Suppressor macrophage treated with lipopolysaccharide for 1 hour (primary cell): ENCODE results near the gene TF.

Experiments
- DNase-seq, 3 donors: peaks; one replicate each; pipeline ENCODE4 v3.0.0-alpha.2; 2020 to 2022

Gene TF

DNA sequence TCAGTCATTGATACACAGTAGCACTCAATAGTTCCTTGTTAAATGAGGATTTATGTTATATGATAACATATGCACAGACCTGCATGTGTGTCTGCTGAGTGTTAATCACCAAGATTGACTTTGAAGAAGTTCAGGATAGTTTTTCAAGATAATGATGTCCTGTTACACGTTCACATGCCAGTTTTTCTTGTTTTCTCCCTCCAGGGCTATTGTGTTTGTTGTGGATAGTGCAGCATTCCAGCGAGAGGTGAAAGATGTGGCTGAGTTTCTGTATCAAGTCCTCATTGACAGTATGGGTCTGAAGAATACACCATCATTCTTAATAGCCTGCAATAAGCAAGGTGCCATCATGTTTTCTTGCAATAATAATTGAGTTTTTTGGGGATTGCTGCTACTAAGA lies 69.2 kb downstream of the TF start:
- no peak for DNase-seq

DNA sequence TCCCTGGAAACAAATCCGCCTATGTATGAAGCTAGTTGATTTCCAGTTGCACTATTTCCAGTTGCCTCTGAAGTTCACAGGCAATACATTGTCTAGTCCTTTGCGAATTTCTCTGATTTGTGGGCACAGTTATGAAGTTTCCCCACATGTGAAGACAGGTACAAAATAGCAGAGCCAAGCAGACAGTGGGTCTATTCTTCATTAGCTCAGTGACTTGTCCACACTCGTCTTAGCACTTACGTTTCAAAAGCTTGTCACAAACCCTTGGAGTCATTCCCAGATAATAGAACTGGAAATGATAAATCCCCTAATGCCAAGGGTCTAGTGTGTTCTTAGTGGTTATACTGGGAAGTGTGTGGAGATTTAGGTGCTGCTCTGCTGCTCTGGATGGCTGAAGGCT lies 73.9 kb downstream of the TF start:
- DNase-seq = no peak

DNA sequence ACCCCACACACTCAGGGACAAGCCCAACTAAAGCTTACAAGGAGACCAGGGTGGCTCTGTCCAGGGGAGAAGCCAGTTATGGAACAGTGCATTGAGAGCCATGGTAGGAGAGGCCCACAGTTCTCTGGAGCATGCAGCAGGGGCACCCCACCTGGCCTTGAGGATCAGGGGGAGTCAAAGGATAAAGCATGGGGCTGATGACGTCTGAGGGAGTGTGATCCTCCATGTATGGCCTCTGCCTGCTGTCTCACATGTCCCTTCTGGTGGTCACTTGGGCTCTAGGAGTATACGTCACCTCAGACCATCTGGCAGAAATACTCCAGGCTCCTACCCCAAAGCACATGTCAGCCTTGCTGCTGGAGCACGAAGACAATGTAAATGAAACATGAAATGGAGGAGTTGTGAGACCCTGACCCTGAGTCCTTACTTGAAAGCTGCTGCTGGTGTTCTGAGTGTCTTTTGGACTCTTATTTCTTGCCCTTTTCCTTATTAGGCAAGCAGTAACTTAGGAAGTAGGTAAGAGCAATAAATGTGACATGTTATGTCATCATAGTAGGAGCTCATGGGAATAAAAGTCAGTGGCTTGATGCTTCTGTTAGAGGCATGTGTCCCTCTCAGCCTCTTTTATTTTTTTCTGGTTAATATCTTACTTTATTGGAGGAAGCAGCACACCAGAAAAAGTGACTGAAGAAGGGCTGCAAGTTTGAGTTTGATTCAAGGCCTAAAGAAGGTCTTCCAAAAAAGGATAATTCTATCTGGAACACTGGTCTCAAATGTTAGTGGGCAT lies 74.9 kb downstream of the TF start:
- DNase-seq = no peak

DNA sequence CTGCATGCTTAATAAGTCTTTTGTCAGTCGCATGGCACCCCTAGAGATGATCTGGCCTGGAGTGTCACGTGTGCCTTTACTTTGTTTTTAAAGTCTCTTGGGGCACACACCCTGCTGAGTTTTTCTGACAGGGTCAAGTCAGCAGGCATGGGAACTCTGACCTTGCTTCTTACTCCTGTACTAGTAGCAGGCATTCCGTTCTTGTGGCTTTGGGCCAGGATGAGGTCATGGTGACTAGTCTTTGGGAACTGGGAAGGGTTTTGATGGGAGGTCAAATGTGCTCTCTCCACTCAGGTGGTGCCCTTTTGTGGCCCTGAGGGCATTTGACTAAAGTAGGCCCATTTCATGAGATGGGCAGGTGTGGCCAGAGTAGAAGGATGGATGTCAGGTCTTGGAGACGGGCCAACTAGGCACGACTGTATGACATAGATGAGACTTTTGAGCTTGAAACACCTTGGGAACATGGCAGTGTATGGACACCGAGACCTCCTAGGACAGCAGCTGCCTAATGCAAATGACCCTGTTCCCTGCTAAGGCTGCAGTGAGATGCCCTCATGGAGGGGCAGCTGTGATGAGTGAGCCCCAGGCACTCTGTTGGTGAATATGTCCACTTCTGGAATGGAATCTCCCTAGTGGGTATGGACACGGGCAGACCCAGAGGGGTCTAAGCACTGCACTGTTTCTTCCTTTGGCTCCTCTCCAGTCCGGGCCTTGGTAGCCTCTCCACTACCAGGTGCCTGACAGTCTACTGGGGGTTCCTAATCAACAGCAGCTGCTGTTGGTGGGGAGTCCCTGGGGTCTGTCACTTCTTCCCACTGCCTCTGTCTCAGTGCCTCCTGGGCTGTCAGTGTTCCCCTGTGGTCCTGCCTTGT lies 75.8 kb downstream of the TF start:
- no peak for DNase-seq

DNA sequence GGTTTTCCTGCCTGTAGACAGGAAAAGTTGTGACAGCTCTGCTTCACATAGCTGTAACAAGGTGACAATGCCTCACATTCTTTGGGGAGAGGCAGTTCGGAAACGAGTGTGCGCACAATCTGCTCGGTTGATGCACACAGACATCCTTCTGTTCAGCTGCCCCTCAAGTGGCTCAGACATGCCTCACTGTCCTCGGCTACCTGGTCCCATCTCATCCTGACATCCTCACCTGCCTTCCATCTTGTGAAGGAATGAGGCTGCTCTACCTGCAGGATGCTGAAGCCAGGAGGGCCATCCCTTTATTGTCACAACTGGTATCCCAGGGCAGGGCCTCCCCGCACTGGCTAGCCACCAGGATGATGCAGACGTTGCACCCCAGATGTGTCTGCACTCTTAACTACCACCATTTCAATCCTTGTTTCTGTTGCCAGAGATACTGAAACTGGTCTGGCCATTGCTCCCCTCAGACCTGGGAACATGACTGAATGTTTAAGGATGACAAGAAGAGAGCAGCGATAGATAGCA lies 78.8 kb downstream of the TF start:
- no peak for DNase-seq

DNA sequence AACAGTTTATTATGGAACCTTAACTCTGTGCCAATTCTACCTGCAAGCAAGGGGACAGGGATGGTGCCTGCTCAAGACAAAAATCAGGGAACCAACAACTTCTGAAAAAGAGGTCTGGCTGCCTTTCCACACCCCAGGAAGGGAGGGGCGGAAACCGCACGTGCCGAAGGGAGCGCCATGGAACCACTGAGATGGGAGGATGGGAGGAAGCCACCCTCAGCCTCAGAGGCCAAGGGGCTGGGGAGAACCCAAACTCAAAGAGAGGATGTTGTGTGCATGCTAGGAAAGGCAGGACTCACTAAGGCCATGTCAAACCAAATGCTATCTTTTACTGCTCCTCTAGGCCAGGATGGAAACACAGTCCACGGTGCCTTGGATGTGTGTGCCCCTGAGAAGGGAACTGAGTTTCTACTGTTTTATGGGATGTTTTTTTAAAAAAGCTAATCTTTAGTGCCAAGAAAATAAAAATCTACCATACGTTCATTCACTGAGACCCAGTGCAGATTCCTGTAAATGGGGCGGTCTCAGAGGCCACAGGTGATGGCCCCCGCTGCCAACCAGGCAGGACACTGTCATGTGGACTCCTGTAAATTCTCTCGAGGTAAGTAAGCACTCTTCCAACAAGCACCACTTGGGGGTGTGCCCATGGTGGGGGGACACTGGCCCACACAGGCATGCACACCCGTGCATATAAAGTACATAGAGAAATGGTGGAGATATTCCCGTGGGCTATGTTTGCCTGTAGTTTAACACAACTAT lies 80.0 kb downstream of the TF start:
- no peak for DNase-seq

DNA sequence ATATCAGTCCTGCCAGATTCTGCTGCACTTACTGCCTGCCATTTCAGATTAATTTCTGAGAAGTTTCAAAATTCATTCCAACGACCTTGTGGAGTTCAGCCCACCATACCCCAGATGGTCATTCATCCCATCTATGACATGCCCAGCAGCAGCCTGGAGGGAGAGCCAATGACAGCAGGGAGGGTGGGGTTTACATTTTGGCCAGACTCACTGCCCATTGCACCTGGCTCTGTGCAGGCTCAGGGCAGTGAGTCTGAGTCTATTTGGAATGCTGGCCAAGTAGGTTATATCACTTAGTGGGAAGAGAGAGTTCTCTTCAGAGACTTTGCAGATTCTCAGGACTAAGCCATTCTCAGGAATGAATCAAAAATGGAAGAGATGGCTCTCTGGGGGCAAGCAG lies 80.9 kb downstream of the TF start:
- no peak for DNase-seq

DNA sequence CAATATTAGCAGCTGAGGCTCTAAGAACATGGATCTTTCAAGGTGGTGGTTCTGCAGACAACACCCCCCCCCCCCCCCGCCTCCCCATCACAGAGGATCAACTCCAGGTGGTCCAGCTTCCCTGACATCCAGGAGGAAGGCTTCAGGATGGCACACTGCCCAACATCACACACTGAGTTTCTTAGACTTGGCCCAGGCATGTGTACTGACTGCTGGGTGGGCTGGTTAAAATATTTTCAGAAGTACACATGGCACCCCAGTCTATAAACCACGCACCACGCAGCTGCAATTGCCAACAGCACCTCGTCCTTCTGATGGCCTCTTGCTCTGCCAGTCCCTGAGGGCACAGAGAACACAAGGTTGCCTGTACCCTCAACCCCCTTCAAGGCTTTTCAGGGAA lies 81.5 kb downstream of the TF start:
- no peak for DNase-seq

DNA sequence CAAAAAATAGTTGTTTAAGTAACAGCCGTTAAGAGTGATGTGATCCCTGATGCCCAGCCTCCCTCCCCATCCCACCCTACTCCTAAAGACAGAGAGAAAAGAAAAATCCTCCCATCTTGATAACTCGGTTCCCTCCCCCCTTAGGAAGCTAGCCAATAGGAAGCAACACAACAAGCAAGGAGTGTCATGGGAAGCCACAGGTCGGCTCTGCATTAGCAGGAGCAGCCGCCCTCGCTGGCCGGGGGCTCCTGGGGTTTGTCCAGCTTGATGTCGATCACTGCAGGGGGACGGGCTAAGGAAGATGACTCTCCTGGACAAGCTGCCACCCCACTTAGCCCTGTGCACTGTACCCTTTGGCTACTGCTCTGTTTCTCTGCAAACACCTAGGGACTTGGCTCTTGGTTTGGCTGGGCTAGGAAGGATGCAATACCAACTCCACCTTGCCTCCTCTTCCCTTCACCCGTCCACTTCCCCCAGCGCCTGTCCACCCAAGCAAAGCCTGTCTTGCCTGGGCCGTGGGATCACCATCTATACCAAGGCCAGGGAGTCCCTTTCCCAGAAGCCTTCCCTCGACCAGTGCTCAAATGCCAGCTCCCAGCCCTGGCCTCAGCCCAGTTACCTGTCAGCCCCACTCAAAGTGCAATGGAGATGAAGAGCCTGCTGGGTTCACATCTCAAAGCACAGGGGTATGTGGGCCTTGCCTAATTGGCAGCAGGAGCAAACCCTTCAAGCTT lies 82.5 kb downstream of the TF start:
- DNase-seq = no peak

DNA sequence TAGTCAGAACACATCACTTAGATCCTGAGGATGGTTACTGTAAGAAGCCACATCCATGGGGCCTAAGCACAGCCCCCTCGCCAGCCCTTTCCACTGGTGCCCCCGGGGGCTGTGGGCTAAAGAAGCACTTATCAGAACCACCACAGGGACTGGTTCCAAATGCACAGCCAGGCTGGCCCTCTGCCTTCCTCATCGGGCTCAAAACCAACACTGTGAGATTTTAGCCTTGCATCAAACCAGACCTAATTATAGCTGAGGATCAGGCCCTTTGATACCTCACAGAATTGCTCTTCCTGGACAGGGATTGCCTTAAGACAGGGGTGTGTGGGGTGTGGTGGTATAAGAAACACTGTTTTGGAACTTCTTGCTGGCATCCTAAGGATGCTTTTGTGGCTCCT lies 83.1 kb downstream of the TF start:
- DNase-seq = no peak

DNA sequence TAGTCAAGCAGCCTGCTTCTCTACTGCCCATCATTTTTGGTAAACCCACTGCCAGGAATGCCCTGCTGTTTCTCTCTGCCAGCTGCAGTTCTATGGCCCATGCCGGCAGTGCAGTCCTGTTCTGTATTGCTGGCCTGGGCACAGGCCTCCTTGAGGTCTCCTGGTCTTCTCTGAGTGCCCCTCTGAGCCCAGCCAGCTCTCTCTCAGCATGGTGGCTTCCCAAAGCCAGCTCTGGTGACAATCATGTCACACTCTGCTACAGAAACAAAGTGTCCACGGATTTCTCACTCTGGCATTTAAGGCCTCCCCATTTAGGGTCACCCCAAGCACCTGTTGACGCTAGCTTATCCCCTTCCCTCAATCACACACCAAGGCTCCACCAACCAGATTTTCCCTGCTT lies 83.9 kb downstream of the TF start:
- DNase-seq = no peak

DNA sequence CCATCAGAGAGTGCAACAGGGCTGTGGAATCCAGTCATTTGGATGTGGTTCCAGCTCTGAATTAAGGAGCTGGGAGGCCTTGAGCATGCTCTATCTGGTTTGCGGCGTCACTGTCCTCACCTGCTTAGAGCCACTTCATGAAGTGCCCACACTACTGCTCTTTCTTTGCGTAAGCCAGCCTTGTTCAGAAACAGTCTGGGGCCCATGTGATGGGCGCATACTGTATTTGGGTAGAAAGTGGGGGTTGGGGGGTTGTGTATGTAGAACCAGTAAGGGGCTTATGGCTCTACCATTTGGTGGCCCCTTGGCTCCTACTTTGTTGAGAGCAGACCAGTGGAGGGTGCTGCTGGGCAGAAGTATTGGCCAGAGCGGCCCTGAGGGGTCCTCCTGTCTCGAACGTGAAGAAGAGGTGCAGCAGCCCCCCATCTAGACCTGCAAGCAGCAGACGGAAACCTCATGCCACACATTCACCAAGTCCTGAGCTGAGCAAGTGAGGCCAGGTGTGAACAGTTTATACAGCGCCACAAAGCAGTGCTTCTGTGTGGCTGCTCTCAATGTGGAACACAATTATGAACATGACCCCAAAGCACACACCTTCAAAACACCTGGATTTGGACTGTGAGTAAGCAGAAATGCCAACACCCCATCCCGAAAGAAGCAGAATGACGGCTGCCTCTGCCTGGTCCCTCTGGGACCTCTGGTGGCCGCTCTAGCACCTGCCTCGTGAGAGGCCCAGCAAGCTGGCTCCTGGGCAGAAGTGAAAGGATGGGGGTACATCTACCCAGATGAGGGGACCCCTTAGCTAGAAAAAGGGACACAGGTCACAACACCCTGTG lies 86.0 kb downstream of the TF start:
- DNase-seq = no peak

DNA sequence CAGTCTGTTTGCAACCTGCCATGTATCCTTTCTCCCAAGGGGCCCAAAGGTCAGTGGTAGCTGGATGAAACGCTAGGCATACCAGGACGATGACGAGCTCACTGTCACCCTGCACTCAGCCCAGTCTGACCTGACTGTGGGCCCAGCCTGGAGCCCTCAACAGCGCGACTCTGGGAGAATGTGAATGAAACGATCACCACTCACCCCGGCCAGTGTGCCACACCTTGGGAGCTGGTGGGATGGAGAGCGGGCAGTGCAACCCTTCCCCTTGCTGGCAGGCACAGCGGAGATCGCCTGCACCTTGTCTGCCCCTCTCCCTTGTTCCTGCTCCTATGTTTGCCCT lies 86.6 kb downstream of the TF start:
- DNase-seq = no peak

DNA sequence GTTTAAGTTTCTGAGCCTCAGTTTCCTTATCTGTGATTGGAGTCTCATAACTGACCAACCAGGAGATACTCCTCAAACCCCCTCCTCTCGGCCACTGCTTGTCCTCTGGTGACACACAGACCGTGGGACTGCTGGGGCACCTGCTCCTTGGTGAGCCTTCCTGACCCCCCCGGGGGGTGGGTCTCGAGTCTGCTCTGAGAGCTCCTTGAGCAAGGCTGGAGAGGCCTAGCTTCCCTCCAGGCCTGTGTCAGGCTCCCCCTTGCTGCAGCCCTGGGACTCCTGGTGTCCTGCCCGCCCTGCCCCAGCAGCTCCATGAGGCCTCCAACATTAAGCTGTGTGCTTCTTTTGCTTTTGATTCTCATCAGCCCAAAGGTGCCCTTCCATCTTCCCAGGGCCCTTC lies 87.1 kb downstream of the TF start:
- no peak for DNase-seq

DNA sequence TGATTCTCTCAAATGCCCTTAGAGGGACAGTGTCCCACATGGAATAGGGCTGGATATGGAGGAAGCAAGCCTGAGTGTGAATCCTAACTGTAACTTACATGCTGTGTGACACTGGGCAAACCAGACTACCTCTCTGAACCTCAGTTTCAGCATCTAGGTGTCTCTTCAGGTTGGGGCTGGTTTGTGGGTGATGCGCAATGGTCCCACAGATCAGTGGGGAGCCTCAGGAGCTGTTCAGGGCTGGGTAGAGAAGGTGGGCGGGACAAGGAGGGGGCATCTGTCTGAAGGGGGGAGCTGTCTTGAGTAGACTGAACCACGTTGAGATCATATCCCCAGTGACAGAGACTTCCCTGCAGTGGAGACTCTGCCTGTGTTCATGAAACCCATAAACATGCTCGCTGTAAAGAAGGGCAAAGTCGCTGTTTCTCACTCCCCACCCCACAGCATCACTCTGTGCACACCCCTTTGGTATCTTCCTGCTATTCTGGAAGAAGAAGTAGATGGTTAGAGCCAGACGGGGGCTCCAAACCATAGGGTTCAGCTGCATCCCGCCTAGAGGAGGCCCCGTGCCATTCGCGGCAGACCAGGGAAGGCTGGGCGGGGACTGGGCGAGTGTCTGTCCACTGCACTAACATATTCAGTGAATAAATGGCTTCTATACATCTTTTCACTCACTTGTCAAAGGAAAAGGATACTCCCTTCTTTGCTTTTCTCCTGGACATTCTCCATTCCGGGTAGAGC lies 87.9 kb downstream of the TF start:
- no peak for DNase-seq

DNA sequence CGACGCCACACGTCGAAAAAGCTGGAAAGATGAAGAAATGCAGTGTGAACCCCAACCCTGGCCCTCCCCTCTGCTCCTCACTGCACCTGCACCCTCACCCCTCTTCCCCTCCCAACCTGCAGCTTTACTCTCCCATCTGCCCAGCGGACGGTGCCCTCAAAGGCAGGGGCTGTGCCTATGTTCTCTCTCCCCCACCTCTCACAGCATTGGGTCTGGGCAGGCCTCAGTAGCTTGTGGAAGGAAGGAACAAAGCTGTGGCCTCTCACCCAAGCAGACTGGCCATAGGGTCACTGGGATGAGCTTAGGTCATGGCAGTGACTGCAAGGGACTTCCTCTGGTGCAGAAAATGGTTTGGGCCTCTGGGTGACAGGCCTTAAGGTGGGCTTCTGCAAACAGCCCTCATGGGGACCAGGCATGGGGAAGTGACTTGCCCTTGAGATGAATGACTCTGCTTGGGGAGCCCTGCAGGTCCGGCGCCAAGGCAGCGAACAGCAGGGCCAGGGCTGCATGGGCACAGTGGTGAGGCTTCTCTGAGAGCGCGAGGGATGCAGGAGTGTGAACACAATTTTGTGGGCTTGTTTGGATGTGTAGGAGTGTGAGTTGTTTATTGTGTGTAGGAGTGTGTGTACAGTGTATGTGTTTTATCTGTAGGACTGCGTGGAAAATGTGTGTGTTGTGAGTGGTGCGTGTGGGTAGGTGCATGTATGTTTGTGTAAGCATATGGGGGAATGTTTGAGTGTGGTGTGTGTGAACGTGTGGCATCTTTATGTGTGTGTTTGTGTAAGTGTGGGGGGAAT lies 88.6 kb downstream of the TF start:
- DNase-seq = no peak

DNA sequence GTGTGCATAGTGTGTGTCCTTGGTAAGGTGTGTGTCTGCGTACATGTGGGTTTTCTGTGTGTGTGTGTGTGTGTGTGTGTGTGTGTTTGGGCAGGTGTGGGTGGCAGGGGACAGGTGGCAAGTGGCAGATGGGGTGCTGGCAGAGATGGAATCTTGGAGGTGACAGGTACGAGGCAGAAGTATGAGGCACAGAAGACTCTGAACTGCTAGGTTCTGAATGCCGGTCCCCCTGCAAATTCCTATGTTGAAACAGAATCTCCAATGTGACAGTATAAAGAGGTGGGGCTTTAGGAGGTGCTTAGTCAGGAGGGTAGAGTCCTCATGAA lies 89.2 kb downstream of the TF start:
- no peak for DNase-seq

DNA sequence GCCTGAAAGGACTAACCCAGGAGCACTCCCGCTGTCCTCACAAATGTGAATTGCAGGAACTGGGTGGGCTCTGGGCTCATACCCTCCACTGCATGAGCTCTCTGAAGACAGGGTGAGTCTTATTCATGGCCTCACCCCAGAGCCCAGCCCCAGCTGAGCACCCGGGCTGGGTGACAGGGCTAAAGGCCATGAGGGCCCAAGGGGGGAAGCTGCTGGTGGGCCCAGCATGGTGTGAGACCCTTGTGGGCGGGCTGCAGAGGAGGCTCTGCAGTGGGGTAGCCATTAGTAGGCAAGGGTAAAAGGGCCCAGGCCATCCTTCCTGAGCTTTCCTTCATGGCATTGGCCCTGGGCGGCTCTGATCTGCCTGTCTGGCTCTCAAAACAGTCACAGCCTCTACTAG lies 89.8 kb downstream of the TF start:
- no peak for DNase-seq

DNA sequence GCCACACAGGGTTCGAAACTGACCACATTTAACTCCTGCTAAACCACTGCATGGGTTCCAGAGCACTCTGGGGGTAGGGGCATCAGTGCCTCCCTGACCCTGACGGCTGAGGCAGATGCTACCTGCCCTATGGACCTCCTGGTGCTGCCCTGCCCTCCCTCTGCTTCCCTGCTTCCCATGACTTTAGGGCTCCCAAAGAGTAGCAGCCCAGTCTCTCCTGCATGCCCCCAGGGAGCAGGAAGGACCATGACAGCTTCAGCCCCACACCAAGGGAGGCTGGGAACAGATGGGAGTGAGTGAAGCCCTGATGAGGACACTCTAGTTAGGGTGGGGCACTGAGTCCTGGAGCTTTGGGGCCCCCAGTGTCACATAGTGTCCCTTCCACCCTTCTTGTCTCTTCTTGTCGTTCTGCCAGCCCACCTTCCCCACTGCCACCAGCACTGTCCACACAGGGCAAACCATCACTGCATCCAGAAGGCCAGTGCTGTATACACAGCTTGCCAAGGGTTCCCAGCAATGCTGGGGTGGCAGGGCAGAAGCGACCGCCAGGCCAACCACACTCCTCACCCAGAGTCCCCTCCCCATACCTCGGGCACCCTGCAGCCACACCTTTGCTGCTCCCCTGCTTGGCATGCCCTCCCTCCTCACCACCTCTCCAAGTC lies 90.4 kb downstream of the TF start:
- no peak for DNase-seq
